ENCODE results near the gene MAPK10.

- TF ChIP-seq CTCF (IDR thresholded peaks at IDR 0.05; ENCODE audit: low read depth, low read length) (no peak), POLR2A (IDR thresholded peaks at IDR 0.05; ENCODE audit: extremely low read depth, insufficient read length) (no peak)
Measured at GRCh38 chr4:85946821-85947220, 413.0 kb downstream of the MAPK10 start.

All from NB4 (cell line).